ENCODE results near the gene CLIP4.

Gene CLIP4

GRCh38 chr2:29157131-29157530 is 41.9 kb downstream of the CLIP4 start:
- Histone ChIP-seq H3K4me3 (ENCODE audit: low read depth, low read length, poor library complexity, severe bottlenecking) (no peak overlapping the region), H3K79me2 (ENCODE audit: insufficient read depth, low read length) (no peaks in the 10 kb centered on the region), H3K9ac (ENCODE audit: low read length) (no peak overlapping the region), H3K4me2 (ENCODE audit: low read length) (no peak overlapping the region), H3K9me2 (ENCODE audit: low read depth, low read length) (no peaks in the 10 kb centered on the region), H2AFZ (ENCODE audit: low read length) (no peak overlapping the region), H3K27ac (ENCODE audit: low read depth, low read length, poor library complexity, severe bottlenecking) (no peak overlapping the region), H4K20me1 (ENCODE audit: insufficient read depth, low read length) (no peaks in the 10 kb centered on the region), H3K36me3 (ENCODE audit: insufficient read depth, low read length) (no peaks in the 10 kb centered on the region), H3K4me1 (ENCODE audit: insufficient read depth, low read length, severe bottlenecking) (no peaks in the 10 kb centered on the region), H3K27me3 (ENCODE audit: insufficient read depth, low read length) (no peaks in the 10 kb centered on the region), H3F3A (ENCODE audit: insufficient read depth, low read length) (no peaks in the 10 kb centered on the region), H3K9me3 (ENCODE audit: low read length) (no peaks in the 10 kb centered on the region)
- TF ChIP-seq EZH2 (IDR thresholded peaks at IDR 0.05; ENCODE audit: borderline replicate concordance, low read length), result no peak
- TF ChIP-seq, protein P1, sequence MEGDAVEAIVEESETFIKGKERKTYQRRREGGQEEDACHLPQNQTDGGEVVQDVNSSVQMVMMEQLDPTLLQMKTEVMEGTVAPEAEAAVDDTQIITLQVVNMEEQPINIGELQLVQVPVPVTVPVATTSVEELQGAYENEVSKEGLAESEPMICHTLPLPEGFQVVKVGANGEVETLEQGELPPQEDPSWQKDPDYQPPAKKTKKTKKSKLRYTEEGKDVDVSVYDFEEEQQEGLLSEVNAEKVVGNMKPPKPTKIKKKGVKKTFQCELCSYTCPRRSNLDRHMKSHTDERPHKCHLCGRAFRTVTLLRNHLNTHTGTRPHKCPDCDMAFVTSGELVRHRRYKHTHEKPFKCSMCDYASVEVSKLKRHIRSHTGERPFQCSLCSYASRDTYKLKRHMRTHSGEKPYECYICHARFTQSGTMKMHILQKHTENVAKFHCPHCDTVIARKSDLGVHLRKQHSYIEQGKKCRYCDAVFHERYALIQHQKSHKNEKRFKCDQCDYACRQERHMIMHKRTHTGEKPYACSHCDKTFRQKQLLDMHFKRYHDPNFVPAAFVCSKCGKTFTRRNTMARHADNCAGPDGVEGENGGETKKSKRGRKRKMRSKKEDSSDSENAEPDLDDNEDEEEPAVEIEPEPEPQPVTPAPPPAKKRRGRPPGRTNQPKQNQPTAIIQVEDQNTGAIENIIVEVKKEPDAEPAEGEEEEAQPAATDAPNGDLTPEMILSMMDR (IDR thresholded peaks at IDR 0.05; ENCODE audit: low read length), result no peak

DNA sequence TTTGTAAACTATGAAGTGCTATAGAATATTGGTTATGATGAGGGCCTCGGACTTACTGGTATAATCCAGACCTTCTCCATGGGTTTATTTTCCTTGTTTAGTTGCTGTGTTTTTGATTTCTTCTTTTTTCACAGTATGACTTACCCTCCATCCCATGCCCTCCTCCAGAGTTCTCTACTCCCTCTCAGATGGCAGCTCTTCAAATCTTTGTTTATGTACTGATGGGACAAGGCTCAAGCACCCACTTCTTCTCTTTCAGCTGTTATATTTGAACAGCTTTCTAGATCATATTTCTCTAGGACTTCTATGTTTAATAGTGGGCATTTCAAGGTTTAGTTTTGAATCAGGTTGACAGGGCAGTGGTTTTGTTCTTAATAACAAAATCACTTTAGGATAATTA is 43.9 kb downstream of the CLIP4 start:
- Histone ChIP-seq H3K9me2 (ENCODE audit: low read depth, low read length) (no peaks in the 10 kb centered on the region), H3K9me3 (ENCODE audit: low read length) (no peaks in the 10 kb centered on the region), H3K4me2 (ENCODE audit: low read length) (no peak overlapping the region), H4K20me1 (ENCODE audit: insufficient read depth, low read length) (no peaks in the 10 kb centered on the region), H3K36me3 (ENCODE audit: insufficient read depth, low read length) (no peaks in the 10 kb centered on the region), H2AFZ (ENCODE audit: low read length) (no peak overlapping the region), H3K79me2 (ENCODE audit: insufficient read depth, low read length) (no peaks in the 10 kb centered on the region), H3K27me3 (ENCODE audit: insufficient read depth, low read length) (no peaks in the 10 kb centered on the region), H3K27ac (ENCODE audit: low read depth, low read length, poor library complexity, severe bottlenecking) (no peak overlapping the region), H3K4me1 (ENCODE audit: insufficient read depth, low read length, severe bottlenecking) (no peaks in the 10 kb centered on the region), H3K4me3 (ENCODE audit: low read depth, low read length, poor library complexity, severe bottlenecking) (no peak overlapping the region), H3F3A (ENCODE audit: insufficient read depth, low read length) (no peaks in the 10 kb centered on the region), H3K9ac (ENCODE audit: low read length) (no peak overlapping the region)
- TF ChIP-seq, protein P1 (IDR thresholded peaks at IDR 0.05; ENCODE audit: low read length), result no peak
- no peak for TF ChIP-seq EZH2 (IDR thresholded peaks at IDR 0.05; ENCODE audit: borderline replicate concordance, low read length)

- H3K4me2 ChIP-seq (ENCODE audit: low read length), result no peak overlapping the region
- no peaks in the 10 kb centered on the region for H4K20me1 ChIP-seq (ENCODE audit: insufficient read depth, low read length)
- no peak overlapping the region for H3K27ac ChIP-seq (ENCODE audit: low read depth, low read length, poor library complexity, severe bottlenecking)
- H2AFZ ChIP-seq (ENCODE audit: low read length), result no peak overlapping the region
- H3K9ac ChIP-seq (ENCODE audit: low read length), result no peak overlapping the region
- no peak overlapping the region for H3K4me3 ChIP-seq (ENCODE audit: low read depth, low read length, poor library complexity, severe bottlenecking)
- no peaks in the 10 kb centered on the region for H3K79me2 ChIP-seq (ENCODE audit: insufficient read depth, low read length)
- no peaks in the 10 kb centered on the region for H3K9me3 ChIP-seq (ENCODE audit: low read length)
- H3K9me2 ChIP-seq (ENCODE audit: low read depth, low read length), result no peaks in the 10 kb centered on the region
- no peaks in the 10 kb centered on the region for H3F3A ChIP-seq (ENCODE audit: insufficient read depth, low read length)
- TF ChIP-seq, protein P1 (IDR thresholded peaks at IDR 0.05; ENCODE audit: low read length), result no peak
- no peak for TF ChIP-seq EZH2 (IDR thresholded peaks at IDR 0.05; ENCODE audit: borderline replicate concordance, low read length)
- H3K4me1 ChIP-seq (ENCODE audit: insufficient read depth, low read length, severe bottlenecking), result no peaks in the 10 kb centered on the region
- no peaks in the 10 kb centered on the region for H3K36me3 ChIP-seq (ENCODE audit: insufficient read depth, low read length)
- no peaks in the 10 kb centered on the region for H3K27me3 ChIP-seq (ENCODE audit: insufficient read depth, low read length)
Observed at GRCh38 chr2:29160184-29160583, 45.0 kb downstream of the CLIP4 start.
